WTC11 (cell line): ENCODE results near the gene ADAM8. TPM values are rescaled to one million over a fixed set of nuclear protein-coding genes. Genes with fewer than 3 reads are reported as not detected.

Experiments used
- ATAC-seq: fragments of 200-7000 bp; cut with Tn5 transposase; 2 replicates; pipeline ENCODE4 v1.10.0; 2021; ENCODE audit warnings: mild to moderate bottlenecking, moderate library complexity
- CTCF ChIA-PET: fragments of 300-600 bp; sonication (Branson Sonifier 250); formaldehyde crosslinking; loops from one replicate; lab custom pipeline; 2021; ENCODE audit warnings: antibody characterized with exemption; lab: Charles Lee
- POLR2A ChIA-PET: fragments of 350-600 bp; sonication (Branson Sonifier 250); formaldehyde crosslinking; loops from one replicate; lab custom pipeline; 2021; ENCODE audit warnings: antibody characterized with exemption; lab: Charles Lee
- DNase-seq: peaks from one replicate; pipeline ENCODE4 v3.0.0; 2021; ENCODE audit warnings: low spot score
- H3K27ac Mint-ChIP-seq: 2 replicates; pipeline ENCODE4 v1.8.0; 2021; ENCODE audit warnings: mixed read lengths
- H3K27me3 Mint-ChIP-seq: 2 replicates; pipeline ENCODE4 v1.8.0; 2021; ENCODE audit warnings: low read depth, mild to moderate bottlenecking, moderate library complexity, mixed read lengths
- H3K36me3 Mint-ChIP-seq: 2 replicates; pipeline ENCODE4 v1.8.0; 2021; ENCODE audit warnings: mixed read lengths
- H3K4me1 Mint-ChIP-seq: 2 replicates; pipeline ENCODE4 v1.8.0; 2022; ENCODE audit warnings: mixed read lengths
- H3K4me3 Mint-ChIP-seq: 2 replicates; pipeline ENCODE4 v1.8.0; 2021; ENCODE audit warnings: mild to moderate bottlenecking, moderate library complexity, mixed read lengths
- H3K9me3 Mint-ChIP-seq: 2 replicates; pipeline ENCODE4 v1.8.0; 2021; ENCODE audit warnings: mixed read lengths
- FOXK1 ChIP-seq: sonication (generic); formaldehyde crosslinking; IDR thresholded peaks from 2 replicates; pipeline ENCODE4 v1.8.0; 2022; ENCODE audit warnings: mild to moderate bottlenecking, moderate library complexity, missing genetic modification reagents
- GRHL2 ChIP-seq: fragments of 250-450 bp; sonication (Bioruptor Pico); IDR thresholded peaks from 2 replicates; pipeline ENCODE4 v1.8.0; 2022; ENCODE audit warnings: mild to moderate bottlenecking, moderate library complexity; ENCODE audit not compliant: insufficient replicate concordance, severe bottlenecking
- JAZF1 ChIP-seq: fragments of 250-450 bp; sonication (Bioruptor Pico); IDR thresholded peaks from 2 replicates; pipeline ENCODE4 v1.9.0; 2021; ENCODE audit warnings: moderate library complexity, mild to moderate bottlenecking, inconsistent platforms
- JUN ChIP-seq: sonication (generic); formaldehyde crosslinking; IDR thresholded peaks from 2 replicates; pipeline ENCODE4 v1.8.0; 2023; ENCODE audit warnings: mild to moderate bottlenecking, missing genetic modification reagents
- MXD4 ChIP-seq: fragments of 250-450 bp; sonication (Bioruptor Pico); IDR thresholded peaks from 2 replicates; pipeline ENCODE4 v1.8.0; 2021; ENCODE audit warnings: mild to moderate bottlenecking, moderate library complexity, borderline replicate concordance
- MYBL2 ChIP-seq: sonication (generic); formaldehyde crosslinking; IDR thresholded peaks from 2 replicates; pipeline ENCODE4 v1.8.1; 2023; ENCODE audit warnings: mild to moderate bottlenecking, moderate library complexity, missing genetic modification reagents
- NR1H2 ChIP-seq: sonication (generic); formaldehyde crosslinking; IDR thresholded peaks from 2 replicates; pipeline ENCODE4 v1.9.0; 2021; ENCODE audit warnings: mild to moderate bottlenecking, moderate library complexity, missing genetic modification reagents
- OVOL2 ChIP-seq: fragments of 250-450 bp; sonication (Bioruptor Pico); IDR thresholded peaks from 2 replicates; pipeline ENCODE4 v1.9.0; 2021; ENCODE audit warnings: mild to moderate bottlenecking, borderline replicate concordance
- SMAD3 ChIP-seq: sonication (generic); formaldehyde crosslinking; IDR thresholded peaks from 2 replicates; pipeline ENCODE4 v1.8.0; 2022; ENCODE audit warnings: missing genetic modification reagents, mild to moderate bottlenecking, borderline replicate concordance
- TEAD4 ChIP-seq: sonication (generic); formaldehyde crosslinking; IDR thresholded peaks from 2 replicates; pipeline ENCODE4 v1.8.0; 2022; ENCODE audit warnings: mild to moderate bottlenecking, missing genetic modification reagents
- ZNF138 ChIP-seq: sonication (generic); formaldehyde crosslinking; conservative IDR thresholded peaks from 2 replicates; pipeline ENCODE4 v1.8.1; 2022; ENCODE audit warnings: mild to moderate bottlenecking, moderate library complexity, missing genetic modification reagents
- total RNA-seq: library from RNA; stranded (reverse); gene quantifications from 3 replicates; pipeline ENCODE4 v1.2.3, GENCODE V29; 2021
- TF ChIP-seq, protein P1 (sequence below): sonication (generic); formaldehyde crosslinking; IDR thresholded peaks from 2 replicates; pipeline ENCODE4 v1.8.1; 2023; ENCODE audit warnings: mild to moderate bottlenecking, missing genetic modification reagents, borderline replicate concordance
- TF ChIP-seq, protein P2 (sequence below): sonication (generic); formaldehyde crosslinking; IDR thresholded peaks from 2 replicates; pipeline ENCODE4 v1.8.1; 2023; ENCODE audit warnings: mild to moderate bottlenecking, missing genetic modification reagents, moderate library complexity
- TF ChIP-seq, protein P3 (sequence below): fragments of 250-450 bp; sonication (Bioruptor Pico); IDR thresholded peaks from 2 replicates; pipeline ENCODE4 v1.8.0; 2021; ENCODE audit warnings: mild to moderate bottlenecking
- TF ChIP-seq, protein P4 (sequence below): sonication (generic); formaldehyde crosslinking; conservative IDR thresholded peaks from 2 replicates; pipeline ENCODE4 v1.8.1; 2023; ENCODE audit warnings: mild to moderate bottlenecking, low read depth, missing genetic modification reagents, moderate library complexity
- TF ChIP-seq, protein P5 (sequence below): sonication (generic); formaldehyde crosslinking; IDR thresholded peaks from 2 replicates; pipeline ENCODE4 v1.8.1; 2023; ENCODE audit warnings: mild to moderate bottlenecking, moderate library complexity, missing genetic modification reagents
- TF ChIP-seq, protein P6 (sequence below): sonication (generic); formaldehyde crosslinking; IDR thresholded peaks from 2 replicates; pipeline ENCODE4 v1.8.1; 2023; ENCODE audit warnings: mild to moderate bottlenecking, missing genetic modification reagents

Gene ADAM8
- total RNA-seq, 1 experiment from 2014 or later = 7.2 TPM

DNA sequence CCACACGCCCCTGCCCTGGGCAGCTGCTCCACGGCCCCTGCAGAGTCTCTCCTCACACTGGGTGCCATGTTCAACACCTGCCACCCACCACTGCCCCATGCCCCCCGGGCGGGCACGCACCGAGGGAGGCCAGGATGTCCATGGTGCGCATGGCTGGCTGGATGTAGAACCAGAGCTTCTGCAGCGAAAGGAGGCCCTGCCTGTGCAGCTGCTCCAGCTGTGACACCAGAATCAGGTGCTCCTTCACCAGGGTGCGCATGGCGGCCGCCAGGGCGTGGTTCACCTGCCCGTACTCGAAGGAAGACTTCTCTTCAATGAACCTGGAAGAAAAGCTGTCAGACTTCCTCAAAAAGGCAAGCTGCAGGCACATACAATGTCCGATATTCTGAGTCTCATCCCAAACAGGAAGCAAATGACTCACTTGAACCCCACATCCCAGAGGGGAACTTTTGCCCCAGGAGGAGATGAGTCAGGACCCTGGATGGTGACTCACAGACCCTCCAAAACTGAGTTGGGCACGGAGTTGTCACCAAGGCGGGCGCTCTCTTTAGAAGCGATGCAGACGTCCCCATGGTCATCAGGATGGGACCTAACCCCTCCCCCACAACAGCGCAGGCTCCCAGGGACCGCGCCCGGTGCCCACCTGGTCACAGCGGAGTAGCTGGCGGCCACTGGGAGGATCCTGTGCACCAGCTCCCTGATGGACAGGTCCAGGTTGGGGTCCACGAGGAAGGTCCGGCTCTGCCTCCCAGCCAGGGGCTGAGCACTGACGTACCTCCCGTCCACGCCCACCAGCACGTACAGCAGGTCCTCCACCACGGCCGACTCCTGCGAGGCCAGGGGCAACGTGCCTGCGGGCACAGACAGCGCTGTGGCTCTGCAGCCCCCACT lies 16.5 kb upstream of the ADAM8 start (continued):
- TF ChIP-seq TEAD4 (CRISPR knock-in tag) (no peak), JUN (CRISPR knock-in tag) (no peak), MYBL2 (CRISPR knock-in tag) (no peak), ZNF138 (CRISPR knock-in tag) (no peak), FOXK1 (CRISPR knock-in tag) (no peak), SMAD3 (CRISPR knock-in tag) (no peak)
- TF ChIP-seq, protein P1, sequence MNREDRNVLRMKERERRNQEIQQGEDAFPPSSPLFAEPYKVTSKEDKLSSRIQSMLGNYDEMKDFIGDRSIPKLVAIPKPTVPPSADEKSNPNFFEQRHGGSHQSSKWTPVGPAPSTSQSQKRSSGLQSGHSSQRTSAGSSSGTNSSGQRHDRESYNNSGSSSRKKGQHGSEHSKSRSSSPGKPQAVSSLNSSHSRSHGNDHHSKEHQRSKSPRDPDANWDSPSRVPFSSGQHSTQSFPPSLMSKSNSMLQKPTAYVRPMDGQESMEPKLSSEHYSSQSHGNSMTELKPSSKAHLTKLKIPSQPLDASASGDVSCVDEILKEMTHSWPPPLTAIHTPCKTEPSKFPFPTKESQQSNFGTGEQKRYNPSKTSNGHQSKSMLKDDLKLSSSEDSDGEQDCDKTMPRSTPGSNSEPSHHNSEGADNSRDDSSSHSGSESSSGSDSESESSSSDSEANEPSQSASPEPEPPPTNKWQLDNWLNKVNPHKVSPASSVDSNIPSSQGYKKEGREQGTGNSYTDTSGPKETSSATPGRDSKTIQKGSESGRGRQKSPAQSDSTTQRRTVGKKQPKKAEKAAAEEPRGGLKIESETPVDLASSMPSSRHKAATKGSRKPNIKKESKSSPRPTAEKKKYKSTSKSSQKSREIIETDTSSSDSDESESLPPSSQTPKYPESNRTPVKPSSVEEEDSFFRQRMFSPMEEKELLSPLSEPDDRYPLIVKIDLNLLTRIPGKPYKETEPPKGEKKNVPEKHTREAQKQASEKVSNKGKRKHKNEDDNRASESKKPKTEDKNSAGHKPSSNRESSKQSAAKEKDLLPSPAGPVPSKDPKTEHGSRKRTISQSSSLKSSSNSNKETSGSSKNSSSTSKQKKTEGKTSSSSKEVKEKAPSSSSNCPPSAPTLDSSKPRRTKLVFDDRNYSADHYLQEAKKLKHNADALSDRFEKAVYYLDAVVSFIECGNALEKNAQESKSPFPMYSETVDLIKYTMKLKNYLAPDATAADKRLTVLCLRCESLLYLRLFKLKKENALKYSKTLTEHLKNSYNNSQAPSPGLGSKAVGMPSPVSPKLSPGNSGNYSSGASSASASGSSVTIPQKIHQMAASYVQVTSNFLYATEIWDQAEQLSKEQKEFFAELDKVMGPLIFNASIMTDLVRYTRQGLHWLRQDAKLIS (CRISPR knock-in tag) = no peak
- TF ChIP-seq, protein P2, sequence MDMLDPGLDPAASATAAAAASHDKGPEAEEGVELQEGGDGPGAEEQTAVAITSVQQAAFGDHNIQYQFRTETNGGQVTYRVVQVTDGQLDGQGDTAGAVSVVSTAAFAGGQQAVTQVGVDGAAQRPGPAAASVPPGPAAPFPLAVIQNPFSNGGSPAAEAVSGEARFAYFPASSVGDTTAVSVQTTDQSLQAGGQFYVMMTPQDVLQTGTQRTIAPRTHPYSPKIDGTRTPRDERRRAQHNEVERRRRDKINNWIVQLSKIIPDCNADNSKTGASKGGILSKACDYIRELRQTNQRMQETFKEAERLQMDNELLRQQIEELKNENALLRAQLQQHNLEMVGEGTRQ (CRISPR knock-in tag) = no peak

DNA sequence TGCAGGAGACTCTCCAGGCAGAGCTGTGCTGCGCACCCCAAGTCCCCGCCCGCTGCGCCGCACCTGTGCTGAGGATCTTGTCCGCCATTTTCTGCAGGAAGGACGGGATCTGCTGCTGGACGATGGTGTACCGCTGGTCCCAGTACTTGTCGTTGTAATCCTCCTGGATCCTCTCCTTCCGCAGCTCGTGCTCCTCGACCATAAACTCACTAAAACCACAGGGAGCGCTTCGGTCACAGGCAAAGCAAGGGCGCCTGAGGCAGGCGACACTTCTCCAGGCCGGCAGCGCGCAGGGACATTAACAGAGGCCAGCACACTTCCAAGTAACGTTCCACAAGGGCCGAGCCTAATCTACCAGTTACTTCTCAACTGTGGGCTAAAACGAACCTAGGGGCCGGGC lies 13.1 kb upstream of the ADAM8 start:
- DNase-seq (no peak), ATAC-seq (no peak)
- Mint-ChIP-seq H3K27me3 (no peaks in the 10 kb centered on the region), H3K9me3 (no peaks in the 10 kb centered on the region), H3K36me3 (peaks cover 51% of the 10 kb centered on the region), H3K4me1 (no peaks in the 10 kb centered on the region), H3K27ac (no peak overlapping the region), H3K4me3 (no peak overlapping the region)
- TF ChIP-seq MXD4 = no peak
- TF ChIP-seq, protein P3, sequence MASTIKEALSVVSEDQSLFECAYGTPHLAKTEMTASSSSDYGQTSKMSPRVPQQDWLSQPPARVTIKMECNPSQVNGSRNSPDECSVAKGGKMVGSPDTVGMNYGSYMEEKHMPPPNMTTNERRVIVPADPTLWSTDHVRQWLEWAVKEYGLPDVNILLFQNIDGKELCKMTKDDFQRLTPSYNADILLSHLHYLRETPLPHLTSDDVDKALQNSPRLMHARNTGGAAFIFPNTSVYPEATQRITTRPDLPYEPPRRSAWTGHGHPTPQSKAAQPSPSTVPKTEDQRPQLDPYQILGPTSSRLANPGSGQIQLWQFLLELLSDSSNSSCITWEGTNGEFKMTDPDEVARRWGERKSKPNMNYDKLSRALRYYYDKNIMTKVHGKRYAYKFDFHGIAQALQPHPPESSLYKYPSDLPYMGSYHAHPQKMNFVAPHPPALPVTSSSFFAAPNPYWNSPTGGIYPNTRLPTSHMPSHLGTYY (CRISPR knock-in tag) = no peak
- POLR2A ChIA-PET = no interaction called here
- CTCF ChIA-PET = no interaction called here

DNA sequence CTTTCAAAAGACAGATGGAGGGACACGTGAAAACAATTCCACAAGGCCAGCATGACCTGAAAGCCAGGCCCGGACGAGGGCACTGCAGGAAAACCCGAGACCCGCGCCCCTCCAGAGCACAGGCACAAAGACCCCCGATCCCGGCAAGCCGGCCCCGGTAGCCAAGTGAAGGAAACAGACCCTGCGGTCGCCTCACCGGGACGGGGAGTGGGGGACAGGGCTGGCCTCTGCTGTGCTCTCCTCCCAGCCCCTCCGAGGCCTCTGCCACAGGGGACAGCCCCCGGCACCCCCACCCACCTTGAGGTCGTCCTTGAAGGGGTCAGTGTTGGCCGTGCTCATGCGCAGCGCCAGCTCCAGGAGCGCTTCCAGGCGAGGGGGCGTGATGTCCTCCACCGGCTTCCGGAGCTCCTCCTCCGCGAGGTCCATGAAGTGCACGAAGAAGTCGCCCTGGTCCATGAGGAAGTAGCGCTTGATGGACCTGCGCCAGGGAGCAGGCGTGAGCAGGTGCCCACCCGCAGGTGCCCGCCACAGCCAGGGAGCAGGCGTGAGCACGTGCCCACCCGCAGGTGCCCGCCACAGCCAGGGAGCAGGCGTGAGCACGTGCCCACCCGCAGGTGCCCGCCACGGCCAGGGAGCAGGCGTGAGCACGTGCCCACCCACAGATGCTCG lies 11.3 kb upstream of the ADAM8 start:
- Mint-ChIP-seq H3K36me3 (peaks cover 51% of the 10 kb centered on the region), H3K4me3 (no peak overlapping the region), H3K9me3 (no peaks in the 10 kb centered on the region), H3K4me1 (no peaks in the 10 kb centered on the region), H3K27me3 (no peaks in the 10 kb centered on the region), H3K27ac (no peak overlapping the region)
- DNase-seq (no peak), ATAC-seq (no peak)
- ChIA-PET POLR2A (no interaction called here), CTCF (no interaction called here)
- TF ChIP-seq JUN (CRISPR knock-in tag) = no peak
- TF ChIP-seq MXD4 = no peak
- TF ChIP-seq, protein P4, sequence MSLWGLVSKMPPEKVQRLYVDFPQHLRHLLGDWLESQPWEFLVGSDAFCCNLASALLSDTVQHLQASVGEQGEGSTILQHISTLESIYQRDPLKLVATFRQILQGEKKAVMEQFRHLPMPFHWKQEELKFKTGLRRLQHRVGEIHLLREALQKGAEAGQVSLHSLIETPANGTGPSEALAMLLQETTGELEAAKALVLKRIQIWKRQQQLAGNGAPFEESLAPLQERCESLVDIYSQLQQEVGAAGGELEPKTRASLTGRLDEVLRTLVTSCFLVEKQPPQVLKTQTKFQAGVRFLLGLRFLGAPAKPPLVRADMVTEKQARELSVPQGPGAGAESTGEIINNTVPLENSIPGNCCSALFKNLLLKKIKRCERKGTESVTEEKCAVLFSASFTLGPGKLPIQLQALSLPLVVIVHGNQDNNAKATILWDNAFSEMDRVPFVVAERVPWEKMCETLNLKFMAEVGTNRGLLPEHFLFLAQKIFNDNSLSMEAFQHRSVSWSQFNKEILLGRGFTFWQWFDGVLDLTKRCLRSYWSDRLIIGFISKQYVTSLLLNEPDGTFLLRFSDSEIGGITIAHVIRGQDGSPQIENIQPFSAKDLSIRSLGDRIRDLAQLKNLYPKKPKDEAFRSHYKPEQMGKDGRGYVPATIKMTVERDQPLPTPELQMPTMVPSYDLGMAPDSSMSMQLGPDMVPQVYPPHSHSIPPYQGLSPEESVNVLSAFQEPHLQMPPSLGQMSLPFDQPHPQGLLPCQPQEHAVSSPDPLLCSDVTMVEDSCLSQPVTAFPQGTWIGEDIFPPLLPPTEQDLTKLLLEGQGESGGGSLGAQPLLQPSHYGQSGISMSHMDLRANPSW (CRISPR knock-in tag) = no peak
- no peak for TF ChIP-seq JAZF1 (CRISPR knock-in tag)
- TF ChIP-seq OVOL2 (CRISPR knock-in tag) = no peak
- no peak for TF ChIP-seq NR1H2
- TF ChIP-seq, protein P5, sequence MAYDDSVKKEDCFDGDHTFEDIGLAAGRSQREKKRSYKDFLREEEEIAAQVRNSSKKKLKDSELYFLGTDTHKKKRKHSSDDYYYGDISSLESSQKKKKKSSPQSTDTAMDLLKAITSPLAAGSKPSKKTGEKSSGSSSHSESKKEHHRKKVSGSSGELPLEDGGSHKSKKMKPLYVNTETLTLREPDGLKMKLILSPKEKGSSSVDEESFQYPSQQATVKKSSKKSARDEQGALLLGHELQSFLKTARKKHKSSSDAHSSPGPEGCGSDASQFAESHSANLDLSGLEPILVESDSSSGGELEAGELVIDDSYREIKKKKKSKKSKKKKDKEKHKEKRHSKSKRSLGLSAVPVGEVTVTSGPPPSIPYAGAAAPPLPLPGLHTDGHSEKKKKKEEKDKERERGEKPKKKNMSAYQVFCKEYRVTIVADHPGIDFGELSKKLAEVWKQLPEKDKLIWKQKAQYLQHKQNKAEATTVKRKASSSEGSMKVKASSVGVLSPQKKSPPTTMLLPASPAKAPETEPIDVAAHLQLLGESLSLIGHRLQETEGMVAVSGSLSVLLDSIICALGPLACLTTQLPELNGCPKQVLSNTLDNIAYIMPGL (CRISPR knock-in tag) = no peak
- no peak for TF ChIP-seq GRHL2
- TF ChIP-seq, protein P6, sequence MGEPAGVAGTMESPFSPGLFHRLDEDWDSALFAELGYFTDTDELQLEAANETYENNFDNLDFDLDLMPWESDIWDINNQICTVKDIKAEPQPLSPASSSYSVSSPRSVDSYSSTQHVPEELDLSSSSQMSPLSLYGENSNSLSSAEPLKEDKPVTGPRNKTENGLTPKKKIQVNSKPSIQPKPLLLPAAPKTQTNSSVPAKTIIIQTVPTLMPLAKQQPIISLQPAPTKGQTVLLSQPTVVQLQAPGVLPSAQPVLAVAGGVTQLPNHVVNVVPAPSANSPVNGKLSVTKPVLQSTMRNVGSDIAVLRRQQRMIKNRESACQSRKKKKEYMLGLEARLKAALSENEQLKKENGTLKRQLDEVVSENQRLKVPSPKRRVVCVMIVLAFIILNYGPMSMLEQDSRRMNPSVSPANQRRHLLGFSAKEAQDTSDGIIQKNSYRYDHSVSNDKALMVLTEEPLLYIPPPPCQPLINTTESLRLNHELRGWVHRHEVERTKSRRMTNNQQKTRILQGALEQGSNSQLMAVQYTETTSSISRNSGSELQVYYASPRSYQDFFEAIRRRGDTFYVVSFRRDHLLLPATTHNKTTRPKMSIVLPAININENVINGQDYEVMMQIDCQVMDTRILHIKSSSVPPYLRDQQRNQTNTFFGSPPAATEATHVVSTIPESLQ (CRISPR knock-in tag) = no peak
